SK-N-SH treated with all-trans-retinoic acid at 6 μM for 48 hours (cell line): ENCODE results near the gene SCO2.

ENCODE experiments used
- ATAC-seq: fragments of 200-7000 bp; cut with Tn5 transposase; 3 replicates; pipeline ENCODE4 v1.9.1; 2020; ENCODE audit warnings: mild to moderate bottlenecking, moderate library complexity
- ARNTL ChIP-seq: fragments of 450-650 bp; formaldehyde crosslinking; IDR thresholded peaks from 2 replicates; pipeline ENCODE4 v1.5.0; 2020; ENCODE audit warnings: low read depth, mild to moderate bottlenecking, moderate library complexity, borderline replicate concordance
- CSDC2 ChIP-seq: fragments of 250-450 bp; sonication (Bioruptor Pico); IDR thresholded peaks from 2 replicates; pipeline ENCODE4 v1.5.0; 2020; ENCODE audit warnings: mild to moderate bottlenecking, moderate library complexity
- CSRNP3 ChIP-seq: fragments of 250-450 bp; sonication (Bioruptor Pico); IDR thresholded peaks from 2 replicates; pipeline ENCODE4 v1.5.1; 2021; ENCODE audit warnings: mild to moderate bottlenecking, moderate library complexity
- ESRRG ChIP-seq: fragments of 250-450 bp; sonication (Bioruptor Pico); IDR thresholded peaks from 2 replicates; pipeline ENCODE4 v1.6.1; 2021; ENCODE audit warnings: mild to moderate bottlenecking
- GLIS3 ChIP-seq: fragments of 250-450 bp; sonication (Bioruptor Pico); IDR thresholded peaks from 2 replicates; pipeline ENCODE4 v1.5.0; 2020; ENCODE audit warnings: mild to moderate bottlenecking, moderate library complexity
- ISL1 ChIP-seq: fragments of 250-450 bp; sonication (Bioruptor Pico); IDR thresholded peaks from 2 replicates; pipeline ENCODE4 v2.1.2; 2022; ENCODE audit warnings: mild to moderate bottlenecking, moderate library complexity
- OSR1 ChIP-seq: fragments of 250-450 bp; sonication (Bioruptor Pico); IDR thresholded peaks from 2 replicates; pipeline ENCODE4 v1.8.0; 2022; ENCODE audit warnings: moderate library complexity, mild to moderate bottlenecking, inconsistent platforms
- PPARA ChIP-seq: fragments of 250-450 bp; sonication (Bioruptor Pico); IDR thresholded peaks from 2 replicates; pipeline ENCODE4 v1.5.0; 2020; ENCODE audit warnings: mild to moderate bottlenecking, borderline replicate concordance
- RARB ChIP-seq: fragments of 250-450 bp; sonication (Bioruptor Pico); IDR thresholded peaks from 2 replicates; pipeline ENCODE4 v1.8.0; 2021; ENCODE audit warnings: mild to moderate bottlenecking, moderate library complexity
- SNAI2 ChIP-seq: fragments of 250-450 bp; sonication (Bioruptor Pico); IDR thresholded peaks from 2 replicates; pipeline ENCODE4 v1.5.0; 2020; ENCODE audit warnings: mild to moderate bottlenecking, moderate library complexity
- TCF4 ChIP-seq: fragments of 250-450 bp; sonication (Bioruptor Pico); IDR thresholded peaks from 2 replicates; pipeline ENCODE4 v1.8.0; 2021; ENCODE audit warnings: mild to moderate bottlenecking, moderate library complexity, borderline replicate concordance
- TOX ChIP-seq: fragments of 250-450 bp; sonication (Bioruptor Pico); IDR thresholded peaks from 2 replicates; pipeline ENCODE4 v1.8.0; 2021; ENCODE audit warnings: mild to moderate bottlenecking, moderate library complexity, borderline replicate concordance
- ZC3H10 ChIP-seq: fragments of 250-450 bp; sonication (Bioruptor Pico); IDR thresholded peaks from 2 replicates; pipeline ENCODE4 v1.5.1; 2021; ENCODE audit warnings: mild to moderate bottlenecking, moderate library complexity
- ZFP3 ChIP-seq: fragments of 250-450 bp; sonication (Bioruptor Pico); IDR thresholded peaks from 2 replicates; pipeline ENCODE4 v1.5.0; 2020; ENCODE audit warnings: mild to moderate bottlenecking, moderate library complexity
- ZFP30 ChIP-seq: fragments of 450-650 bp; formaldehyde crosslinking; IDR thresholded peaks from 2 replicates; pipeline ENCODE4 v1.5.0; 2022; ENCODE audit warnings: mild to moderate bottlenecking, moderate library complexity
- ZNF565 ChIP-seq: fragments of 450-650 bp; formaldehyde crosslinking; conservative IDR thresholded peaks from 2 replicates; pipeline ENCODE4 v1.5.0; 2020; ENCODE audit warnings: low read depth, mild to moderate bottlenecking, moderate library complexity
- ZNF70 ChIP-seq: fragments of 450-650 bp; formaldehyde crosslinking; IDR thresholded peaks from 2 replicates; pipeline ENCODE4 v1.5.0; 2020; ENCODE audit warnings: mild to moderate bottlenecking, moderate library complexity
- ZNF8 ChIP-seq: fragments of 450-650 bp; formaldehyde crosslinking; IDR thresholded peaks from 2 replicates; pipeline ENCODE4 v1.5.0; 2020; ENCODE audit warnings: mild to moderate bottlenecking, moderate library complexity
- TF ChIP-seq, protein P1 (sequence below): fragments of 250-450 bp; sonication (Bioruptor Pico); IDR thresholded peaks from 2 replicates; pipeline ENCODE4 v1.5.0; 2020; ENCODE audit warnings: mild to moderate bottlenecking, moderate library complexity
- TF ChIP-seq, protein P2 (sequence below): fragments of 250-450 bp; sonication (Bioruptor Pico); IDR thresholded peaks from 2 replicates; pipeline ENCODE4 v1.5.1; 2020; ENCODE audit warnings: low read depth, mild to moderate bottlenecking, moderate library complexity
- TF ChIP-seq, protein P3 (sequence below): fragments of 250-450 bp; sonication (Bioruptor Pico); IDR thresholded peaks from 2 replicates; pipeline ENCODE4 v1.8.0; 2020; ENCODE audit warnings: mild to moderate bottlenecking, moderate library complexity, borderline replicate concordance

Gene SCO2

GRCh38 chr22:50483977-50484853 lies 41.2 kb downstream of the SCO2 start:
- TF ChIP-seq TOX: no peak
- TF ChIP-seq SNAI2 (CRISPR knock-in tag): no peak
- TF ChIP-seq CSDC2 (CRISPR knock-in tag): no peak
- TF ChIP-seq ZC3H10 (CRISPR knock-in tag): no peak
- TF ChIP-seq ZFP30: no peak
- no peak for TF ChIP-seq ZNF565 (CRISPR knock-in tag)
- no peak for TF ChIP-seq ISL1 (CRISPR knock-in tag)
- TF ChIP-seq, protein P1, sequence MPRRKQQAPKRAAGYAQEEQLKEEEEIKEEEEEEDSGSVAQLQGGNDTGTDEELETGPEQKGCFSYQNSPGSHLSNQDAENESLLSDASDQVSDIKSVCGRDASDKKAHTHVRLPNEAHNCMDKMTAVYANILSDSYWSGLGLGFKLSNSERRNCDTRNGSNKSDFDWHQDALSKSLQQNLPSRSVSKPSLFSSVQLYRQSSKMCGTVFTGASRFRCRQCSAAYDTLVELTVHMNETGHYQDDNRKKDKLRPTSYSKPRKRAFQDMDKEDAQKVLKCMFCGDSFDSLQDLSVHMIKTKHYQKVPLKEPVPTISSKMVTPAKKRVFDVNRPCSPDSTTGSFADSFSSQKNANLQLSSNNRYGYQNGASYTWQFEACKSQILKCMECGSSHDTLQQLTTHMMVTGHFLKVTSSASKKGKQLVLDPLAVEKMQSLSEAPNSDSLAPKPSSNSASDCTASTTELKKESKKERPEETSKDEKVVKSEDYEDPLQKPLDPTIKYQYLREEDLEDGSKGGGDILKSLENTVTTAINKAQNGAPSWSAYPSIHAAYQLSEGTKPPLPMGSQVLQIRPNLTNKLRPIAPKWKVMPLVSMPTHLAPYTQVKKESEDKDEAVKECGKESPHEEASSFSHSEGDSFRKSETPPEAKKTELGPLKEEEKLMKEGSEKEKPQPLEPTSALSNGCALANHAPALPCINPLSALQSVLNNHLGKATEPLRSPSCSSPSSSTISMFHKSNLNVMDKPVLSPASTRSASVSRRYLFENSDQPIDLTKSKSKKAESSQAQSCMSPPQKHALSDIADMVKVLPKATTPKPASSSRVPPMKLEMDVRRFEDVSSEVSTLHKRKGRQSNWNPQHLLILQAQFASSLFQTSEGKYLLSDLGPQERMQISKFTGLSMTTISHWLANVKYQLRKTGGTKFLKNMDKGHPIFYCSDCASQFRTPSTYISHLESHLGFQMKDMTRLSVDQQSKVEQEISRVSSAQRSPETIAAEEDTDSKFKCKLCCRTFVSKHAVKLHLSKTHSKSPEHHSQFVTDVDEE (CRISPR knock-in tag): no peak
- no peak for TF ChIP-seq ZNF8 (CRISPR knock-in tag)
- TF ChIP-seq GLIS3 (CRISPR knock-in tag): no peak
- TF ChIP-seq, protein P2, sequence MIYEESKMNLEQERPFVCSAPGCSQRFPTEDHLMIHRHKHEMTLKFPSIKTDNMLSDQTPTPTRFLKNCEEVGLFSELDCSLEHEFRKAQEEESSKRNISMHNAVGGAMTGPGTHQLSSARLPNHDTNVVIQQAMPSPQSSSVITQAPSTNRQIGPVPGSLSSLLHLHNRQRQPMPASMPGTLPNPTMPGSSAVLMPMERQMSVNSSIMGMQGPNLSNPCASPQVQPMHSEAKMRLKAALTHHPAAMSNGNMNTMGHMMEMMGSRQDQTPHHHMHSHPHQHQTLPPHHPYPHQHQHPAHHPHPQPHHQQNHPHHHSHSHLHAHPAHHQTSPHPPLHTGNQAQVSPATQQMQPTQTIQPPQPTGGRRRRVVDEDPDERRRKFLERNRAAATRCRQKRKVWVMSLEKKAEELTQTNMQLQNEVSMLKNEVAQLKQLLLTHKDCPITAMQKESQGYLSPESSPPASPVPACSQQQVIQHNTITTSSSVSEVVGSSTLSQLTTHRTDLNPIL (CRISPR knock-in tag): no peak
- TF ChIP-seq ZNF70 (CRISPR knock-in tag): no peak
- no peak for ATAC-seq

DNA sequence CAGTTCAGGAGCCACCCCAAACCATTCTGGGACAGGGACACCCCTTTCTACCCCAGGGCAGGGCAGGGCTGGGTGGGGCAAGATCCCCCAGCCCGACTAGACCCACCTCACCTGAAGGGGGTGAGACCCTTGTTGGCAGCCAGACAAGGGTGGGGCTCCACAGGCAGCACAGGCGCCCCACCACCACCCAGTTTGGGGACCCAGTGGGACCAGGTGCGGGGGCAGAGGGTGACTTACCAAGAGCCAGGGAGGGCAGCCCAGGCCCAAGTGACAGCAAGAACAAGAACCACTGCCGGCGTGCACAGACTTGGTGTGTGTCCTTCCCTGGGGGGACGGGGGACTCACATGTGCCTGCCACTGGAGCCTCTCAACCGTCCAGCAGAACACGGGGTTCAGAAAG lies 41.8 kb downstream of the SCO2 start:
- TF ChIP-seq TOX: no peak
- no peak for TF ChIP-seq PPARA (CRISPR knock-in tag)
- no peak for ATAC-seq

DNA sequence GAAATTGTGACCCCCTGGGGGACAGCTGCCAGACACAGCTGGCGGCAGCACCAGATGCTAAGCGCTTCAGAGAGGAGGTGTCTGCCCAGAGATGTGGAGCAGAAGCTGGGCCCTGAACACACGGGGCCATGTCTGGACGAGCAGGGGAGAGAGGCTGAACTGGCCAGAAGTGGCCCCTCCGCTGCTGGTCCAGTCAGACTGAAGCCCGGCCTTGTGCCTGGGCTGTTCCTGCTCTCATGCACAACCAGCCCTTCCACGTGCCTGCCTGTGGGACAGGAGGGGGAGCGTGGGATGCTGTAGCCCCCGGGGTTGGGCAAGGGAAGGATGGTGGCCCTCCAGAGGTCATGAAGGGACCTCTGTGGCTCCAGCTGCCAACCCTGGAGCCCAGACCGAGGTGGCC lies 42.3 kb downstream of the SCO2 start:
- no peak for TF ChIP-seq ISL1 (CRISPR knock-in tag)
- TF ChIP-seq ZFP30: no peak
- no peak for TF ChIP-seq PPARA (CRISPR knock-in tag)
- TF ChIP-seq, protein P3, sequence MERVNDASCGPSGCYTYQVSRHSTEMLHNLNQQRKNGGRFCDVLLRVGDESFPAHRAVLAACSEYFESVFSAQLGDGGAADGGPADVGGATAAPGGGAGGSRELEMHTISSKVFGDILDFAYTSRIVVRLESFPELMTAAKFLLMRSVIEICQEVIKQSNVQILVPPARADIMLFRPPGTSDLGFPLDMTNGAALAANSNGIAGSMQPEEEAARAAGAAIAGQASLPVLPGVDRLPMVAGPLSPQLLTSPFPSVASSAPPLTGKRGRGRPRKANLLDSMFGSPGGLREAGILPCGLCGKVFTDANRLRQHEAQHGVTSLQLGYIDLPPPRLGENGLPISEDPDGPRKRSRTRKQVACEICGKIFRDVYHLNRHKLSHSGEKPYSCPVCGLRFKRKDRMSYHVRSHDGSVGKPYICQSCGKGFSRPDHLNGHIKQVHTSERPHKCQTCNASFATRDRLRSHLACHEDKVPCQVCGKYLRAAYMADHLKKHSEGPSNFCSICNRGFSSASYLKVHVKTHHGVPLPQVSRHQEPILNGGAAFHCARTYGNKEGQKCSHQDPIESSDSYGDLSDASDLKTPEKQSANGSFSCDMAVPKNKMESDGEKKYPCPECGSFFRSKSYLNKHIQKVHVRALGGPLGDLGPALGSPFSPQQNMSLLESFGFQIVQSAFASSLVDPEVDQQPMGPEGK (CRISPR knock-in tag): no peak
- no peak for TF ChIP-seq RARB (CRISPR knock-in tag)
- TF ChIP-seq ESRRG (CRISPR knock-in tag): no peak
- TF ChIP-seq, protein P2 (CRISPR knock-in tag): no peak
- no peak for TF ChIP-seq TOX
- no peak for TF ChIP-seq ARNTL (CRISPR knock-in tag)
- no peak for ATAC-seq

GRCh38 chr22:50482107-50483074 lies 43.0 kb downstream of the SCO2 start:
- ATAC-seq: no peak
- TF ChIP-seq RARB (CRISPR knock-in tag) (no peak), TOX (no peak), ZFP3 (CRISPR knock-in tag) (no peak), ESRRG (CRISPR knock-in tag) (no peak), GLIS3 (CRISPR knock-in tag) (no peak), TCF4 (CRISPR knock-in tag) (no peak), CSRNP3 (CRISPR knock-in tag) (no peak), PPARA (CRISPR knock-in tag) (no peak), SNAI2 (CRISPR knock-in tag) (no peak), OSR1 (CRISPR knock-in tag) (no peak), ZNF8 (CRISPR knock-in tag) (no peak), ZNF565 (CRISPR knock-in tag) (no peak), ISL1 (CRISPR knock-in tag) (no peak)
- TF ChIP-seq, protein P1 (CRISPR knock-in tag): no peak
